PC-9 (cell line): Measurements from ENCODE around the gene C2CD5. TPM values are rescaled to one million over a fixed set of nuclear protein-coding genes. Genes with fewer than 3 reads are reported as not detected.

Experiments used
- Bru-seq: library from RNA; stranded (reverse); fragments of 400-500 nt; gene quantifications from one replicate; lab custom pipeline; 2021; lab: Mats Ljungman, UMichigan
- BruChase-seq, 2 experiments: library from RNA; stranded (reverse); fragments of 400-500 nt; gene quantifications; one replicate each; lab custom pipeline; 2021; lab: Mats Ljungman, UMichigan
- BruUV-seq: library from RNA; stranded (reverse); fragments of 400-500 nt; replicated peaks from 2 replicates; lab custom pipeline; 2021; lab: Mats Ljungman, UMichigan
- CTCF ChIA-PET: fragments of 300-600 bp; sonication (Branson Sonifier 250); formaldehyde crosslinking; loops from one replicate; lab custom pipeline; 2022; ENCODE audit warnings: antibody characterized with exemption; lab: Charles Lee
- POLR2A ChIA-PET: fragments of 300-600 bp; sonication (Branson Sonifier 250); formaldehyde crosslinking; loops from one replicate; lab custom pipeline; 2022; ENCODE audit warnings: antibody characterized with exemption; ENCODE audit not compliant: unreplicated experiment; lab: Charles Lee
- DNase-seq, 2 experiments: peaks; one replicate each; pipeline versions ENCODE4 v3.0.0 to v3.0.0-alpha.2; 2015 to 2022; ENCODE audit warnings: mixed read lengths in 1 of 2
- H2AFZ ChIP-seq: fragments of 200-600 bp; sonication (generic); 2 replicates; pipeline ENCODE4 v1.8.1; 2017; ENCODE audit warnings: antibody characterized with exemption
- H3F3A ChIP-seq: fragments of 200-600 bp; sonication (generic); 2 replicates; pipeline ENCODE4 v1.8.1; 2017; ENCODE audit warnings: antibody characterized with exemption, mild to moderate bottlenecking, low read depth; ENCODE audit not compliant: insufficient read depth
- H3K27ac ChIP-seq: fragments of 200-600 bp; sonication (generic); 2 replicates; pipeline ENCODE4 v1.6.1; 2016; ENCODE audit warnings: mixed run types
- H3K27me3 ChIP-seq: fragments of 200-600 bp; sonication (generic); 2 replicates; pipeline ENCODE4 v1.6.1; 2016; ENCODE audit warnings: low read depth, mixed run types; ENCODE audit not compliant: insufficient read depth
- H3K36me3 ChIP-seq: fragments of 200-600 bp; sonication (generic); 2 replicates; pipeline ENCODE4 v1.6.1; 2016; ENCODE audit warnings: low read depth, mixed run types
- H3K4me1 ChIP-seq: fragments of 200-600 bp; sonication (generic); replicated peaks from 2 replicates; pipeline ENCODE4 v1.6.1; 2016; ENCODE audit warnings: mixed run types; ENCODE audit not compliant: insufficient read depth
- H3K4me2 ChIP-seq: fragments of 200-600 bp; sonication (generic); 2 replicates; pipeline ENCODE4 v1.6.1; 2017; ENCODE audit warnings: mixed run types
- H3K4me3 ChIP-seq: fragments of 200-600 bp; sonication (generic); 2 replicates; pipeline ENCODE4 v1.6.1; 2016; ENCODE audit warnings: mixed run types
- H3K79me2 ChIP-seq: fragments of 200-600 bp; sonication (generic); 2 replicates; pipeline ENCODE4 v1.6.1; 2017; ENCODE audit warnings: low read depth, mixed run types
- H3K9me2 ChIP-seq: fragments of 200-600 bp; sonication (generic); 2 replicates; pipeline ENCODE4 v1.8.1; 2017; ENCODE audit warnings: mild to moderate bottlenecking; ENCODE audit not compliant: insufficient read depth
- H3K9me3 ChIP-seq: fragments of 200-600 bp; sonication (generic); 2 replicates; pipeline ENCODE4 v1.8.1; 2016; ENCODE audit warnings: low read depth; ENCODE audit not compliant: insufficient read depth
- H4K20me1 ChIP-seq: fragments of 200-600 bp; sonication (generic); 2 replicates; pipeline ENCODE4 v1.8.1; 2017; ENCODE audit not compliant: insufficient read depth
- EZH2 ChIP-seq: fragments of 200-600 bp; sonication (generic); IDR thresholded peaks from 2 replicates; pipeline ENCODE4 v1.8.0; 2017; ENCODE audit warnings: antibody characterized with exemption, low read depth
- intact Hi-C: fragments of 100-400 bp; cut with micrococcal nuclease; formaldehyde crosslinking; loops from one replicate; pipeline ENCODE4 v1.10.0; 2022; ENCODE audit not compliant: unreplicated experiment
- long read RNA-seq: library from polyadenylated mRNA; stranded (forward); transcript quantifications from one replicate; pipeline ENCODE4 v2.0.0, GENCODE V29; 2022
- total RNA-seq: library from RNA; stranded (reverse); gene quantifications from 2 replicates; pipeline ENCODE4 v1.2.3, GENCODE V29; 2021
- TF ChIP-seq, protein P1 (sequence below): fragments of 200-600 bp; sonication (generic); conservative IDR thresholded peaks from 2 replicates; pipeline ENCODE4 v1.6.1; 2017; ENCODE audit warnings: mixed run types, antibody characterized with exemption, mild to moderate bottlenecking, moderate library complexity

Gene C2CD5
- 27.5 and 28.6 TPM in 2 replicates for total RNA-seq
- Bru-seq, nascent RNA, result percentile 78 among the genes with signal in this experiment
- BruChase-seq, experiment 1, labeled RNA remaining after a 2-hour chase, result percentile 84 among the genes with signal in this experiment
- BruChase-seq, experiment 2, labeled RNA remaining after a 6-hour chase, result percentile 74 among the genes with signal in this experiment
- long read RNA-seq, full-length matches to known transcripts, result 9 of 23 reads
- long read RNA-seq, partial matches to known transcripts, result 5 of 23 reads
- long read RNA-seq, other reads (novel, unspliced or antisense), result 9 of 23 reads

- intact Hi-C loops, result loop anchor here (1.0 to 5.0 kb wide), 2 partner anchors 81 to 497 kb away; partner anchors contain the start of genes CMAS and ETNK1
- no peaks in the 10 kb centered on the region for H3K36me3 ChIP-seq
- H3K79me2 ChIP-seq, result 0 out of 2 replicates have a peak, but pooled peaks cover 9% of the 10 kb centered on the region
- TF ChIP-seq, protein P1, sequence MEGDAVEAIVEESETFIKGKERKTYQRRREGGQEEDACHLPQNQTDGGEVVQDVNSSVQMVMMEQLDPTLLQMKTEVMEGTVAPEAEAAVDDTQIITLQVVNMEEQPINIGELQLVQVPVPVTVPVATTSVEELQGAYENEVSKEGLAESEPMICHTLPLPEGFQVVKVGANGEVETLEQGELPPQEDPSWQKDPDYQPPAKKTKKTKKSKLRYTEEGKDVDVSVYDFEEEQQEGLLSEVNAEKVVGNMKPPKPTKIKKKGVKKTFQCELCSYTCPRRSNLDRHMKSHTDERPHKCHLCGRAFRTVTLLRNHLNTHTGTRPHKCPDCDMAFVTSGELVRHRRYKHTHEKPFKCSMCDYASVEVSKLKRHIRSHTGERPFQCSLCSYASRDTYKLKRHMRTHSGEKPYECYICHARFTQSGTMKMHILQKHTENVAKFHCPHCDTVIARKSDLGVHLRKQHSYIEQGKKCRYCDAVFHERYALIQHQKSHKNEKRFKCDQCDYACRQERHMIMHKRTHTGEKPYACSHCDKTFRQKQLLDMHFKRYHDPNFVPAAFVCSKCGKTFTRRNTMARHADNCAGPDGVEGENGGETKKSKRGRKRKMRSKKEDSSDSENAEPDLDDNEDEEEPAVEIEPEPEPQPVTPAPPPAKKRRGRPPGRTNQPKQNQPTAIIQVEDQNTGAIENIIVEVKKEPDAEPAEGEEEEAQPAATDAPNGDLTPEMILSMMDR, result peak; percentile 32; the same call in 1 of the 2 replicates
- no peak for TF ChIP-seq EZH2
- POLR2A ChIA-PET, result interaction anchor here (0.6 kb wide), 2 partner anchors 106 to 420 kb away, joined by 3 to 5 read pairs; no protein-coding TSS in a partner anchor
- 0 out of 2 replicates have a peak, but pooled peaks cover 5% of the 10 kb centered on the region for H3F3A ChIP-seq
- H3K27ac ChIP-seq, result peak within 1 kb of the TSS; percentile 71
- CTCF ChIA-PET, result interaction anchor here (0.6 to 0.7 kb wide), 5 partner anchors 140 to 1899 kb away, joined by 3 to 11 read pairs (median 9); no protein-coding TSS in a partner anchor
- peak within 1 kb of the TSS; percentile 75 for H3K4me2 ChIP-seq
- no peaks in the 10 kb centered on the region for H3K27me3 ChIP-seq
- no peaks in the 10 kb centered on the region for H3K9me3 ChIP-seq
- H3K4me3 ChIP-seq, result peak within 1 kb of the TSS; percentile 82
- peak within 1 kb of the TSS; percentile 91 for H2AFZ ChIP-seq
- H4K20me1 ChIP-seq, result no peaks in the 10 kb centered on the region
- TSS peak; percentile 82 for BruUV-seq
- no peaks in the 10 kb centered on the region for H3K9me2 ChIP-seq
- H3K4me1 ChIP-seq, result peaks cover 9% of the 10 kb centered on the region; the same call in 1 of the 2 replicates
- DNase-seq, result peak; percentile 90 to 97
Observed at GRCh38 chr12:22544038-22544979, at the start of gene C2CD5. Gene C2CD5 (minus strand): TSS chr12:22544542. CDS start chr12:22544150, 392 bp downstream.

- Histone ChIP-seq H3K4me2 (no peak overlapping the region), H3K4me1 (no peaks in the 10 kb centered on the region), H3K79me2 (no peaks in the 10 kb centered on the region), H3K9me3 (no peaks in the 10 kb centered on the region), H3F3A (no peaks in the 10 kb centered on the region), H3K36me3 (no peaks in the 10 kb centered on the region), H3K4me3 (no peak overlapping the region), H2AFZ (no peak overlapping the region), H3K27ac (no peak overlapping the region), H4K20me1 (no peaks in the 10 kb centered on the region), H3K9me2 (no peaks in the 10 kb centered on the region), H3K27me3 (no peaks in the 10 kb centered on the region)
- ChIA-PET POLR2A (interaction anchor here (0.6 kb wide), 1 partner anchor 1056 kb away, joined by 4 read pairs; no protein-coding TSS in a partner anchor), CTCF (no interaction called here)
- TF ChIP-seq, protein P1, result no peak
- TF ChIP-seq EZH2, result no peak
- DNase-seq, result no peak
- no TSS peak for BruUV-seq
- intact Hi-C loops, result no loop called here
Observed at GRCh38 chr12:22593864-22594263, 49.5 kb upstream of the C2CD5 start.

- no peak for DNase-seq
- ChIA-PET CTCF (no interaction called here), POLR2A (interaction anchor here (0.6 kb wide), 1 partner anchor 1068 kb away, joined by 3 read pairs; no protein-coding TSS in a partner anchor)
Observed at GRCh38 chr12:22588817-22589216, 44.5 kb upstream of the C2CD5 start.

More at GRCh38 chr12:22588817-22589216, 44.5 kb upstream of the C2CD5 start:
- H3F3A ChIP-seq, result no peaks in the 10 kb centered on the region
- no peak overlapping the region for H3K4me2 ChIP-seq
- H3K27ac ChIP-seq, result no peak overlapping the region
- BruUV-seq, result no TSS peak
- no peaks in the 10 kb centered on the region for H3K4me1 ChIP-seq
- intact Hi-C loops, result no loop called here
- TF ChIP-seq, protein P1, result no peak
- TF ChIP-seq EZH2, result no peak
- H3K4me3 ChIP-seq, result no peak overlapping the region
- H3K79me2 ChIP-seq, result no peaks in the 10 kb centered on the region
- no peaks in the 10 kb centered on the region for H3K27me3 ChIP-seq
- H3K9me2 ChIP-seq, result no peaks in the 10 kb centered on the region
- H3K36me3 ChIP-seq, result no peaks in the 10 kb centered on the region
- H2AFZ ChIP-seq, result no peak overlapping the region
- no peaks in the 10 kb centered on the region for H4K20me1 ChIP-seq
- H3K9me3 ChIP-seq, result no peaks in the 10 kb centered on the region
